HG02798 (cell line): ENCODE measurements around the gene ITGA8.
"Not testable (repeated sequence)": the region's sequence is repeated elsewhere in the genome, so short reads cannot be mapped to it uniquely, and the experiment has no call there.

ENCODE experiments used
- ATAC-seq: cut with Tn5 transposase; IDR thresholded peaks from one replicate; pipeline ENCODE4 v1.9.1; 2021; ENCODE audit warnings: mild to moderate bottlenecking; ENCODE audit not compliant: unreplicated experiment, poor library complexity

The ITGA8 gene

GRCh38 chr10:15571575-15571974, 148.1 kb downstream of the ITGA8 start:
- ATAC-seq: no peak

- no peak for ATAC-seq
These were observed 148.9 kb downstream of the ITGA8 start for GRCh38 chr10:15570738-15571339.

- no peak for ATAC-seq
These were observed 151.8 kb downstream of the ITGA8 start for GRCh38 chr10:15567952-15568351.

GRCh38 chr10:15563246-15563645, 156.5 kb downstream of the ITGA8 start:
- ATAC-seq: no peak

GRCh38 chr10:15562578-15562977, 157.1 kb downstream of the ITGA8 start:
- no peak for ATAC-seq

GRCh38 chr10:15562116-15562515, 157.6 kb downstream of the ITGA8 start:
- ATAC-seq: no peak

- no peak for ATAC-seq
These were observed 161.6 kb downstream of the ITGA8 start for GRCh38 chr10:15558136-15558535.

GRCh38 chr10:15557168-15557567, 162.6 kb downstream of the ITGA8 start:
- ATAC-seq: not testable (repeated sequence)

GRCh38 chr10:15550950-15551349, 168.8 kb downstream of the ITGA8 start:
- no peak for ATAC-seq

GRCh38 chr10:15548331-15548730, 171.4 kb downstream of the ITGA8 start:
- ATAC-seq: no peak

GRCh38 chr10:15546606-15547005, 173.1 kb downstream of the ITGA8 start:
- no peak for ATAC-seq

- no peak for ATAC-seq
These were observed 173.8 kb downstream of the ITGA8 start for GRCh38 chr10:15545884-15546283.

- no peak for ATAC-seq
These were observed 174.5 kb downstream of the ITGA8 start for GRCh38 chr10:15545266-15545665.

- no peak for ATAC-seq
These were observed 175.7 kb downstream of the ITGA8 start for GRCh38 chr10:15543994-15544393.

- no peak for ATAC-seq
These were observed 176.9 kb downstream of the ITGA8 start for GRCh38 chr10:15542817-15543216.

GRCh38 chr10:15541376-15541775, 178.3 kb downstream of the ITGA8 start:
- no peak for ATAC-seq

GRCh38 chr10:15540727-15541126, 179.0 kb downstream of the ITGA8 start:
- ATAC-seq: no peak

- ATAC-seq: no peak
These were observed 180.5 kb downstream of the ITGA8 start for GRCh38 chr10:15539262-15539661.

GRCh38 chr10:15534928-15535538, 184.7 kb downstream of the ITGA8 start:
- not testable (repeated sequence) for ATAC-seq

- no peak for ATAC-seq
These were observed 187.6 kb downstream of the ITGA8 start for GRCh38 chr10:15531927-15532722.

- ATAC-seq: no peak
These were observed 190.9 kb downstream of the ITGA8 start for GRCh38 chr10:15528859-15529239.

- ATAC-seq: no peak
These were observed 193.0 kb downstream of the ITGA8 start for GRCh38 chr10:15526754-15527153.
